ENCODE data around the gene REV1. TPM values are rescaled to one million over a fixed set of nuclear protein-coding genes. Genes with fewer than 3 reads are reported as not detected.

REV1 gene
- total and polyA plus RNA-seq, 2 of the 8 experiments (the other 6 are each of a cell fraction or from before 2014, with no cell fraction given) = 16.6 to 34.3 TPM

DNA sequence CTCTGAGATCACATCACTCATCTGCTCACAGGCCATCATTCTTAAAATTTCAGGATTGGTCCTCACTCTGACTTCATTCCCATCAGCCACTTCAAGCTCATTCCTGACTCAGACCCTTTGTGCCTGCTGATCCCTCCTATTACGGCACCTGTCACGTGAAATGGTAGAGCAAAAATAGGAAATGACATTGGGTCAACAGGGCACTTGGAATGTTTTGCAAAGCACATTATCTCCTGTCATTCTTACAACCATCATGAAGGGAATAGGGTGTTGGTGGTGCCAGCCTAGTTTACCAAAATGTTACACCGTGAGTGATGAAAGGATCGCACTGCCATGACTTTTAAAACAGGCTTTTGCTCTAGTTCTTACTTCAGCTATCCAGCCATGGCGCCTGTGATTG is 91.5 kb downstream of the REV1 start:
- H2BK120ac ChIP-seq (replicated peaks; ENCODE audit: low read depth, low read length) = no peak overlapping the region
- H2BK5ac ChIP-seq (ENCODE audit: low read depth, low read length) = no peak overlapping the region
- H3K14ac ChIP-seq (ENCODE audit: insufficient read length) = no peak overlapping the region
- peaks cover 2 to 3% of the 10 kb centered on the region in 2 experiments for H4K20me1 ChIP-seq (replicated peaks in 1 of 2; ENCODE audit: control insufficient read depth in 1 of 2, insufficient read depth in 2 of 2, low read length in 2 of 2)
- no peak overlapping the region for H4K8ac ChIP-seq (ENCODE audit: extremely low read depth, insufficient read depth, low read length)
- no peaks in the 10 kb centered on the region for H3K27me3 ChIP-seq (replicated peaks in 1 of 4; ENCODE audit: control insufficient read depth in 3 of 4, extremely low read depth in 1 of 4, insufficient read depth in 3 of 4, low read length in 3 of 4)
- H4K5ac ChIP-seq (ENCODE audit: insufficient read length, low read depth, low read length) = no peak overlapping the region
- H3K56ac ChIP-seq (replicated peaks; ENCODE audit: insufficient read length, low read depth, low read length) = no peak overlapping the region
- no peak overlapping the region for H3K4me2 ChIP-seq (ENCODE audit: insufficient read depth in 1 of 2, low read depth in 2 of 2, low read length in 2 of 2)
- H3K79me1 ChIP-seq (ENCODE audit: low read depth, low read length) = no peaks in the 10 kb centered on the region
- H3K79me2 ChIP-seq (ENCODE audit: control insufficient read depth in 1 of 2, insufficient read depth in 2 of 2, low read length in 2 of 2) = no peaks in the 10 kb centered on the region
- POLR2A ChIA-PET (ENCODE audit: partially characterized antibody) = interaction anchor here (0.7 to 0.8 kb wide), 2 partner anchors 12 to 27 kb away, joined by 3 read pairs; no protein-coding TSS in a partner anchor
- H2BK12ac ChIP-seq (ENCODE audit: low read depth, low read length) = no peak overlapping the region
- H2AK5ac ChIP-seq (ENCODE audit: low read depth, low read length) = no peak overlapping the region
- TF ChIP-seq RFX5 (IDR thresholded peaks at IDR 0.05; ENCODE audit: borderline replicate concordance, low read depth, low read length) = no peak
- TF ChIP-seq, protein P1, sequence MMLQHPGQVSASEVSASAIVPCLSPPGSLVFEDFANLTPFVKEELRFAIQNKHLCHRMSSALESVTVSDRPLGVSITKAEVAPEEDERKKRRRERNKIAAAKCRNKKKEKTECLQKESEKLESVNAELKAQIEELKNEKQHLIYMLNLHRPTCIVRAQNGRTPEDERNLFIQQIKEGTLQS (IDR thresholded peaks at IDR 0.05; ENCODE audit: insufficient read depth, low read depth, low read length) = no peak
- no peak for TF ChIP-seq TBP (IDR thresholded peaks at IDR 0.05; ENCODE audit: low read depth, low read length)
- H3K23ac ChIP-seq (ENCODE audit: insufficient read length) = no peak overlapping the region
- H3K4me3 ChIP-seq (ENCODE audit: extremely low read depth in 1 of 4, insufficient read depth in 2 of 4, low read depth in 3 of 4, low read length in 4 of 4) = no peak overlapping the region
- FAIRE-seq (no peak), DNase-seq (ENCODE audit: low read depth in 1 of 2, low spot score in 2 of 2) (no peak)
- H3K27ac ChIP-seq (ENCODE audit: low read depth, low read length) = no peak overlapping the region
- no peak overlapping the region for H2BK15ac ChIP-seq (ENCODE audit: low read length)
- CTCF ChIA-PET (ENCODE audit: partially characterized antibody) = interaction anchor here (2.1 kb wide), 1 partner anchor 62 kb away, joined by 6 read pairs; the partner anchor contains the start of genes EIF5B and TXNDC9
- H3K9ac ChIP-seq (replicated peaks in 1 of 4; ENCODE audit: extremely low read depth in 1 of 4, low read depth in 3 of 4, low read length in 3 of 4) = no peak overlapping the region; a peak in 1 of 7 replicates
- no peak overlapping the region for H3K4ac ChIP-seq (replicated peaks; ENCODE audit: insufficient read length, low read depth, low read length)
- H3K18ac ChIP-seq (ENCODE audit: extremely low read depth, low read length) = no peak overlapping the region
- no peaks in the 10 kb centered on the region for H3K9me3 ChIP-seq (ENCODE audit: insufficient read depth in 2 of 2, low read depth in 1 of 2, low read length in 1 of 2)
- WGBS, 2 experiments (ENCODE audit: extremely low coverage in 1 of 2, insufficient coverage in 1 of 2, insufficient read length in 1 of 2, insufficient replicate concordance in 2 of 2, low coverage in 1 of 2, low lambda C conversion rate in 2 of 2, missing lambda C conversion rate in 1 of 2) = 93% methylated on average over 5 of the region's 5 CpGs; no CpG with 5 or more reads in 1 of the 2 experiments
- peaks cover 0 to 3% (median 0%) of the 10 kb centered on the region in 4 experiments; a peak in 2 of 7 replicates for H3K4me1 ChIP-seq (replicated peaks in 1 of 4; ENCODE audit: control insufficient read depth in 3 of 4, insufficient read depth in 4 of 4, low read length in 3 of 4)
- no peaks in the 10 kb centered on the region for H3K23me2 ChIP-seq (ENCODE audit: low read depth, low read length)
- H2AFZ ChIP-seq (ENCODE audit: low read length) = no peak overlapping the region
- no peak overlapping the region for H4K91ac ChIP-seq (replicated peaks; ENCODE audit: insufficient read length, low read length)
- H3K36me3 ChIP-seq (ENCODE audit: control insufficient read depth in 2 of 4, insufficient read depth in 4 of 4, low read length in 3 of 4) = peaks cover 17 to 84% (median 64%) of the 10 kb centered on the region in 4 experiments
- H2BK20ac ChIP-seq (ENCODE audit: low read length) = no peak overlapping the region

Measured in H1 (cell line).